Brain microvascular endothelial cell (primary cell): ENCODE measurements around the gene PLOD2.
"Not testable (repeated sequence)": the region's sequence is repeated elsewhere in the genome, so short reads cannot be mapped to it uniquely, and the experiment has no call there.

Experiments used
- DNase-seq: peaks from one replicate; pipeline ENCODE4 v3.0.0-alpha.2; 2020
- H3K27ac ChIP-seq: fragments of 250-450 bp; sonication (Bioruptor Pico); 2 replicates; pipeline ENCODE4 v1.5.1; 2020; ENCODE audit warnings: mild to moderate bottlenecking, moderate library complexity
- H3K27me3 ChIP-seq: fragments of 250-450 bp; sonication (Bioruptor Pico); replicated peaks from 2 replicates; pipeline ENCODE4 v1.5.1; 2020; ENCODE audit warnings: mild to moderate bottlenecking
- H3K36me3 ChIP-seq: fragments of 250-450 bp; sonication (Bioruptor Pico); replicated peaks from 2 replicates; pipeline ENCODE4 v1.5.1; 2020; ENCODE audit warnings: mild to moderate bottlenecking
- H3K4me3 ChIP-seq: 2 replicates; pipeline ENCODE4 v1.5.1; 2011; ENCODE audit warnings: low read depth, mild to moderate bottlenecking, control low read depth, low read length, moderate library complexity
- CTCF ChIP-seq: IDR thresholded peaks from 2 replicates; pipeline ENCODE4 v1.5.1; 2011; ENCODE audit warnings: low read depth, mild to moderate bottlenecking, moderate library complexity, low read length, control low read depth, inconsistent platforms; ENCODE audit errors: missing control alignments
- in situ Hi-C: cut with HindIII; loops from 2 replicates; pipeline ENCODE4 v1.10.0; 2017; ENCODE audit warnings: low sequenced_read_pairs, low pct_ligation_motif_present

Gene PLOD2

GRCh38 chr3:146117406-146118285 lies 43.3 kb downstream of the PLOD2 start:
- H3K27ac ChIP-seq: peak overlapping the region; percentile 51
- no peaks in the 10 kb centered on the region for H3K27me3 ChIP-seq
- no peak for TF ChIP-seq CTCF
- in situ Hi-C loops: no loop called here
- H3K36me3 ChIP-seq: peaks cover 42% of the 10 kb centered on the region
- H3K4me3 ChIP-seq: no peak overlapping the region
- peak; percentile 48 for DNase-seq

GRCh38 chr3:146115619-146116018 lies 45.4 kb downstream of the PLOD2 start:
- H3K27ac ChIP-seq: no peak overlapping the region
- no peaks in the 10 kb centered on the region for H3K27me3 ChIP-seq
- TF ChIP-seq CTCF: no peak
- H3K4me3 ChIP-seq: no peak overlapping the region
- DNase-seq: no peak
- in situ Hi-C loops: no loop called here
- H3K36me3 ChIP-seq: peaks cover 33% of the 10 kb centered on the region

GRCh38 chr3:146113804-146114203 lies 47.2 kb downstream of the PLOD2 start:
- DNase-seq, H3K4me3 ChIP-seq, H3K27me3 ChIP-seq, in situ Hi-C loops, H3K27ac ChIP-seq: not testable (repeated sequence)
- peaks cover 34% of the 10 kb centered on the region for H3K36me3 ChIP-seq

GRCh38 chr3:146111337-146111736 lies 49.6 kb downstream of the PLOD2 start:
- in situ Hi-C loops: no loop called here
- no peak overlapping the region for H3K27ac ChIP-seq
- peaks cover 33% of the 10 kb centered on the region for H3K36me3 ChIP-seq
- no peak overlapping the region for H3K4me3 ChIP-seq
- no peak for DNase-seq
- no peaks in the 10 kb centered on the region for H3K27me3 ChIP-seq
- TF ChIP-seq CTCF: no peak

GRCh38 chr3:146110161-146110560 lies 50.8 kb downstream of the PLOD2 start:
- in situ Hi-C loops: no loop called here
- TF ChIP-seq CTCF: no peak
- Histone ChIP-seq H3K4me3 (no peak overlapping the region), H3K27me3 (no peaks in the 10 kb centered on the region), H3K36me3 (peaks cover 23% of the 10 kb centered on the region), H3K27ac (no peak overlapping the region)
- peak; percentile 21 for DNase-seq

GRCh38 chr3:146106986-146107385 lies 54.0 kb downstream of the PLOD2 start:
- in situ Hi-C loops: no loop called here

More at GRCh38 chr3:146106986-146107385, 54.0 kb downstream of the PLOD2 start:
- Histone ChIP-seq H3K27me3 (no peaks in the 10 kb centered on the region), H3K36me3 (peaks cover 29% of the 10 kb centered on the region), H3K4me3 (no peak overlapping the region), H3K27ac (no peak overlapping the region)
- no peak for DNase-seq
- TF ChIP-seq CTCF: no peak
